HG03565 (cell line): Measurements from ENCODE around the gene BBX.

Source experiments
- ATAC-seq: cut with Tn5 transposase; IDR thresholded peaks from one replicate; pipeline ENCODE4 v1.9.1; 2021; ENCODE audit warnings: mild to moderate bottlenecking, moderate library complexity; ENCODE audit not compliant: unreplicated experiment

Gene BBX

GRCh38 chr3:107738486-107739183 lies 215.9 kb downstream of the BBX start:
- ATAC-seq: no peak

GRCh38 chr3:107739227-107739626 lies 216.5 kb downstream of the BBX start:
- ATAC-seq: no peak

DNA sequence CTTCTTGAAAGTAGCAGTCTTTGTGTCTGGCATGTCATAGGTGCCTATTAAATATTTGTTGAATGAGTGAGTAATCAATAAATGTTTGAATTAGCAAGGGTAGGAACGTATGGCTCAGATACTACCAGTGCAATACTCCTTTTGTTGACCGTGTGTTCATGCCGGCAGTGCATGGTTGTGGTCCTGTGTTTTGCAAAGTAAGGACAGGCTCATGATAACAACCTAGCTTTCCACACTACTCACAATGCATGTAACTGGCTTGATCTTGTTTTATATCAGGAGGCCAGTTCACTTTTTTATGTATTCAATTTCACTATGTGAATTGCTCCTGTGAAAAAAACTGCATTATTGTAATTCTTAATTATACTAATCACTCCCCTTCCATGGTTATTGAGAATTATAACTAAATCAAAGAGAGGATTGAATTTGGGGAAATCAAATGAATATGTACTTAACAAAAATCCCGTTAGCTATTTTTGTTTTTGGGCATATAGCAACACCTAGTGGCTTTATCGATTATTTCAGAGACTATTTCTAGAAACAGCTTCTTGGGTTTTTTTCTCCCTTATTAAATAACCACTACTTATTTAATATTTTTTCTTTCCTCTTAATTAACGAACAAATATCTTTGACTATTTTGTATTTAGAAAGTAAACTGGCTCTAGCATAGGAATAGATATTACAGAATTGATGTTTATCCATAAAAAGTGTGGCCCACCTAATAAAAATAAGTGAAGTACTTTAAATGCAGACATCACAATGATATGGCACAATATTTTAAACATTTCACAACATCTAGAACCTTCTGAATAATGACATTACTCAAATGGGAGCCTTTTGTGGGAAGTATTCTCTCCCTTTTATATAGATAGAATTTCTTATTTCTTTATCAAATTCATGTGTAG lies 218.5 kb downstream of the BBX start:
- ATAC-seq: no peak

GRCh38 chr3:107745354-107745753 lies 222.6 kb downstream of the BBX start:
- ATAC-seq: no peak

DNA sequence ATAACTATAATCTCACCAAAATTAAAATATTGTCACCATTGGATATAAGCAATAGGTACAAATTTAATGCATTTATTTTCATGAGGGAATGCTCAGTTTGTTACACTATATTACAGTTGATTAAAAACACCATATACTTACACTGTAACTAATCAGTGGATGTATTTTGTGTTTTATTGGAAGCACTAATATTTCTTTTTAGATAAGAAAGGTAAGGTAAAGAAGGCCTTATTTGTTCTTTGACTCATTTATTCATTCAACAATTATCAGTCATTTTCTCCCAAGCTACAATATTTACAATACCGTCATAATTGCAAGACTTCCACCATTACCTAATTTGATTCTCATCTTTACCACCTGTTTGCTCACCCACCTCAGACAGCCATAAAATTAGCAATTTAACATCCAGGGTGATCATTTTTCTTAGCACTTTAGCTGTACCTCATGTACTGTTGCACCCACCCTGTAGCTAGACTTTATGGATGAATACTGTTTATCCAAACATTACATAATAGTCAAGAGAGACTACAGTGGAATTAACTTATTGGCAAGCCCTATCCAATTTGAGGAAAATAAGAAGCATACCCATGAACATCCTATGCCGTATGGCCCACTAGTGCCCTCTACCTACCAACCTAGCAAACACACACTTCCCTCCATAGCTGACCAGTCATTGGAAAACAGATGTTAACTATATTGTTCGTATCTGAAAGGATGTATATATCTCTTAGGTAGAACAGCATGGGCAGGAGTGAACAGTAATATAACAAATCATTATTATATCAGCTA lies 229.6 kb downstream of the BBX start:
- no peak for ATAC-seq

DNA sequence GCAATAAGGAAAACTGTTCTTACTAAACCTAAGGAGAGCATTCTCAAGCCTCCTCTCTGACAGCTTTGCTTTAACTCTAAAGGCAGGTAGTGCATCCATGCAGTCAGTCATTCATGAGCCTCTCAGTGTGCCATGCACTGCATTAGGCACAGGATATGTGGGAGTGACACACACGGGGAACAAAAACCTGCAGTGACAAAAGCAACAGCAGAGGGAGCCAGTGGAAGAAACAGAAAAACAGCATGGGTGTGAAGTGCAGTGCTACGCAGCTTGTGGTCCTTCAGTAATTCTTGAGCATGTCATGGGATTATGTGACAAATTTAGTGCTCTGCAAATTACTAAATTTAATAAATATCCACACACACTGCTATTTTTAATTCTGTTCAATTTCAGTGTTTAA lies 230.7 kb downstream of the BBX start:
- no peak for ATAC-seq

- no peak for ATAC-seq
Measured at GRCh38 chr3:107753976-107754375, 231.2 kb downstream of the BBX start.

DNA sequence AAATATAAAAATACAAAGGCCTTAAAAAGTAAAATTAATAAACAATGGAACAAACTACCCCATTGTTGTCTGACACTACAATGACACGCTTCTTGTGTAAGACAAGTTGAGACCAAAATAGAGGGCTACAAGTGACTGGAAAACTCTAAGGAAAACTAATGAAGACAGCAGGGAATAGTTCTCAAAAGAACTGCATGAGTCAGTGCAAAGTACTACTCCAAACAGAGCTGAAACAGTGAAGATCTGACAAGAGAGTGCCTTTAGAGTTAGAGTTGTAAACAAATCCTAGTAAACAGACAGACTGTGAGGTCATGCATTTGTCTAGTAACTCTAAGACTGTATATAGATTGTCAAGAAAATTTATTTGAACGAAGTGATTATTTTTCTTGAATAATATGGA lies 233.9 kb downstream of the BBX start:
- ATAC-seq: no peak

DNA sequence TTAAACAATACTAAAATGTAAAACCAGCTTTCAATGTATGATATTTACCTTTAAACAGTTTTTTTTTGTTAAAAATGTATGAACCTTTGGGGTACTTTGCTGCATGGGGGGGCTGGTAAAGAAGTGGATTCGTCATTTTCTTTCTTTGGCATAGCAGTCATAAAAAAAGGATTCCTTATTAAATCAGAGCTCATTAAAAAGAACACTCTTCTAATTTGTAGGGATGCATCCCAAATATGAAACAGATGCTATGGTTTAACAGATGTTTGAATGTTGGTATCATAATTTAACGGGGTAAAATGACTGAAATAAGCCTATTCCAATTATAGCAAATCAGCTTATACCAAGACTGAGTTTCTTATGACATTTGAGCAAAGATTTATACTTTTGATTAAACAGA lies 234.4 kb downstream of the BBX start:
- ATAC-seq: no peak

GRCh38 chr3:107760144-107760543 lies 237.4 kb downstream of the BBX start:
- ATAC-seq: no peak

- ATAC-seq: no peak
Measured at GRCh38 chr3:107761391-107761790, 238.6 kb downstream of the BBX start.

- ATAC-seq: no peak
Measured at GRCh38 chr3:107765524-107765923, 242.8 kb downstream of the BBX start.

DNA sequence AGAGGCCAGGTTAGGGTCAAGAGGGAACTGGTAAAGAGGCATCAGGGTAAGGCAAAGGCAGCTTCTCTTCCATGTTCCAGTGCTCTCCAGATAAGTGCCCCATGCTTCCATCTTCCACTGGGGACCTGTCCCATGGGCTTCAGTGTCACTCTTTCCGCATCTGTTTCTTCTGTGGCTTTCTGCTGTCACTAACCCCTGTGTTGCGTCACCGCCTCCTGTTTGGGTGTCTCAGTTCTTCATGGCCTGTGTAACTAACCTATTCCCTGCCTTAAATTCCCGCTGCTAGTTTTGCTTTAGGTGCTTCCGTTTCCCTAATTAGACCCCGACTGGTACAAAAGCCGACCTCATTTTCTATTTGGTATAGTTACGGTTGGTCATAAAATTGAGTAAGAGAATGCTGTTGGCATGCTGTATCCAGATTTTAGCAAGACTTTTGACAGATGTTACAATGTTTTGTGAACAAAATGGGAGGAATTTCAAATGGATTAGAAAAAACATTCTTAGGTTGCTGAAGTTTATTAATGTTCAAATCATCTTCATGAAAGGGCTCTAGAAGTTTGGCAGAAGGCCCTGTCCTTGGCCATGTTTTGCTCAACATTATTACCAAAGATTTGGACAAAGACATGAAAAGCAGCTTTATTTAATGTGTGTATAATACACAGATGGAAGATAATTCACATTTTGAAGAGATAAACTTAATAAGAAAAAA lies 245.3 kb downstream of the BBX start:
- ATAC-seq: no peak

DNA sequence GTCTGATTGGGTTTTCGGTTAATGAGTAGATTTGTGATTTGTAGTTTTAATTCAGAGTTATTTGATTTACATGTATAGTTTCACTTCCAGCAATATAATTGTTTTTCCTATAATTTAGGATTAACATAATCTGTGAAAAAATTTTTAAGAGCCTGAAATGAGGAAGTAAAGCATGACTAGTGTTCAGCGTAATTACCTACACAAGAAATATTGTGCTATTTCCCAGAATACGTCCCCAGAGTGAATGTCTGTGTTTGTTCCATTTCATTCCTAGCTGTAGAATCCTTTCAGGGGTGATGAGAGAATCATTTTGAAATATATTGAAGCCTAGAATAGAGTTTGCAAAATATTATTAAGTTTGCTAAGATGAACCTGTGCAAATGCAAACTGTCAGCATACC lies 247.1 kb downstream of the BBX start:
- no peak for ATAC-seq

DNA sequence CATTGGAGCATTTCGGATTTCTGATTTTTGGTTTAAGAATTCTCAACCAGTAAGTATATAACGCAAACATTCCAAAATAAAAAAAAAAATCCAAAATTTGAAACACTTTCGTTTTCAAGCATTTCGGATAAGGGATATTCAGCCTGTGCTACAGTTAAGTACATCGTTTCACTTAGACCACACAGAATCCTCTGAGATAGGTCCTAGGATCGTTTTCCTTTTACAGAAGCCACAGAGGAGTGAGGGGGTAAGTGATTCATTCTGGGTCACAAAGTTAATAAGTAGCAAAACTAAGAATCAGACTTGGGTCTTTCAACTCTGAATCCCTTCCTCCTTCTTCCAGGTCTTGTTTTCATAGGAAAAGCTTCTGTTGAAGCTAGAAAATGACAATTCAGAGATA lies 249.3 kb downstream of the BBX start:
- no peak for ATAC-seq

DNA sequence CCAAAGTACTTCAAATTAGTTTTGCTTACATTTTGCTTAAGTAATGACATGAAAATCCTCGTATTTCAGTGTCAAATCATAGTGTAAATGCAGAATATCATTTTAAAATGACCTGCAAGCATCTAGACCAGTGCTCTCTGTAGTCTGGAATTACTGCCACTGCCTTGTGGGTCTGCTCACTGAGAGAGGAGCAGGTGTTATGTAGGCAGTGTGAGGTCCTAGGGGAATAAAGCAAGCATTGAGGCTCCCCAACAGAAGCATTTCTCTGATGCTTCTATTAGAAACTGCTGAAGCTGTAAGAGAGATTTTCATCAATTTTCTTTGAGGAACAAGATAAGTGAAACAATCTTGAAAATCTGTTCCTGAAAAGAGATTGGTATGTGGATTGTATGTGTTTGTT lies 253.2 kb downstream of the BBX start:
- ATAC-seq: no peak

- ATAC-seq: no peak
Measured at GRCh38 chr3:107781253-107781652, 258.5 kb downstream of the BBX start.

GRCh38 chr3:107782054-107782453 lies 259.3 kb downstream of the BBX start:
- no peak for ATAC-seq

DNA sequence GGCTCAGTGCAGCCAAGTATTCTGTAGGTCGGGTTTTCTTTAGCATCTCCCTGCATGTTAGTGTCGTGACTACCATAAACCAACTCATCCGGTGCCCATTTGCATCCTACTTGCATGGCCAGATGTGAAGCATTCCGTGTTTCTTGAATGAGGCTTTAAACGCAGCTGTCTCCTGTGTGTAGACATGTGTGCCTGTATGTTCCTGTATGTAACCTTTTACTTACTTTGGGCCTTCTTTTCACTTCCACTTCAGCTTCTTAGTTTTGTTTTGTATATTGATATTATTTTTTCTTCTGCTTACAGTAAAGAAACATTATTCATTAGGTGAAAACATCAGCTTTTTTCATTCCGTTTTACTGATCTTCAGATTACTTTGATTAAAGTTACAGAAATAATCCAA lies 267.9 kb downstream of the BBX start:
- no peak for ATAC-seq

- no peak for ATAC-seq
Measured at GRCh38 chr3:107791027-107791426, 268.3 kb downstream of the BBX start.

DNA sequence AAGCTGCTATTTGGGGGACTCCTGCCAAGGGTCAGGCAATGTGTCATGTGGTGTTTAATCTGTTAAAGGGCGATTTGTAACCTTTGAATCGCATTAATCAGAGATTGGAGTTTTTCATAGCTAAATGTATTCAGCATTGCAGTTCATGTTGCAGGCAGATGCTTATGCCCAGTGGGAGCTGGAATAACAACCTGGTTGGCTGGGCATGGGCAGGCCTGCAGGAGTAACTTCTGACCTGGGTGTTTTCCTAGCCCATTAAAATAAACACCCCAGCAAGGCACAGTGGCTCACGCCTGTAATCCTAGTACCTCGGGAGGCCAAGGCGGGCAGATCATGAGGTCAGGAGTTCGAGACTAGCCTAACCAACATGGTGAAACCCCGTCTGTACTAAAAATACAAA lies 268.7 kb downstream of the BBX start:
- no peak for ATAC-seq
